ENCODE data around the gene ARHGEF10L.

ARHGEF10L gene

GRCh38 chr1:17633654-17634053, 94.2 kb downstream of the ARHGEF10L start:
- no peak overlapping the region for H3K9ac ChIP-seq (ENCODE audit: low read length)

DNA sequence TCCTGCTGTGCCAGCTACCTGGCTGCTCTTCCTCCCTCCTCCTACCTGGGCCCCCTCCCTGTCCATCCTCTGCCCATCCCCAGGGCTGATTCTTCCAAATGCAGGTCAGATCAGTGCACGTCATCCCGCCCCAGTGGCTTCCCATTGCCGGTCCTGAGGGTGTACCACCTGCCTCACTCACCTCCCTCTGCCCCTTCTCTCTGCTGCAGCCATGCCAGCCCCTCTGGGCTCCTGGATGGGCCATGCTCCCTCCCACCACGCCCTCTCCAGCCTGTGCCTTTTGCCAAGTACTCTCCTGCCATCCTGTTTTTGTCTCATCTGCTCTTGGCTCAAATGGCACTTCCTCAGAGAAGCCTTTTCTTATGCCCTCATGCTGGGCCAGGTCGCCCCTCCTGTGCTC, 95.8 kb downstream of the ARHGEF10L start:
- Histone ChIP-seq H3K9ac (ENCODE audit: low read length) (no peak overlapping the region), H3K27ac (ENCODE audit: low read depth, low read length) (no peak overlapping the region), H3K27me3 (ENCODE audit: control insufficient read depth, insufficient read depth, low read length) (no peaks in the 10 kb centered on the region), H3K4me3 (ENCODE audit: low read length) (no peak overlapping the region), H3K4me1 (ENCODE audit: control insufficient read depth, insufficient read depth, low read length) (no peaks in the 10 kb centered on the region), H3K36me3 (ENCODE audit: control insufficient read depth, insufficient read depth, low read length) (peaks cover 50% of the 10 kb centered on the region)

More at GRCh38 chr1:17633654-17634053, 94.2 kb downstream of the ARHGEF10L start:
- H3K27me3 ChIP-seq (ENCODE audit: control insufficient read depth, insufficient read depth, low read length), result no peaks in the 10 kb centered on the region
- no peak overlapping the region for H3K4me3 ChIP-seq (ENCODE audit: low read length)
- no peaks in the 10 kb centered on the region for H3K4me1 ChIP-seq (ENCODE audit: control insufficient read depth, insufficient read depth, low read length)
- H3K27ac ChIP-seq (ENCODE audit: low read depth, low read length), result no peak overlapping the region
- H3K36me3 ChIP-seq (ENCODE audit: control insufficient read depth, insufficient read depth, low read length), result peaks cover 46% of the 10 kb centered on the region

- H3K27me3 ChIP-seq (ENCODE audit: control insufficient read depth, insufficient read depth, low read length), result no peaks in the 10 kb centered on the region
- H3K36me3 ChIP-seq (ENCODE audit: control insufficient read depth, insufficient read depth, low read length), result peaks cover 51% of the 10 kb centered on the region
- no peak overlapping the region for H3K9ac ChIP-seq (ENCODE audit: low read length)
- H3K4me1 ChIP-seq (ENCODE audit: control insufficient read depth, insufficient read depth, low read length), result no peaks in the 10 kb centered on the region
- H3K4me3 ChIP-seq (ENCODE audit: low read length), result no peak overlapping the region
- H3K27ac ChIP-seq (ENCODE audit: low read depth, low read length), result no peak overlapping the region
These were observed 96.3 kb downstream of the ARHGEF10L start for GRCh38 chr1:17635811-17636210.

DNA sequence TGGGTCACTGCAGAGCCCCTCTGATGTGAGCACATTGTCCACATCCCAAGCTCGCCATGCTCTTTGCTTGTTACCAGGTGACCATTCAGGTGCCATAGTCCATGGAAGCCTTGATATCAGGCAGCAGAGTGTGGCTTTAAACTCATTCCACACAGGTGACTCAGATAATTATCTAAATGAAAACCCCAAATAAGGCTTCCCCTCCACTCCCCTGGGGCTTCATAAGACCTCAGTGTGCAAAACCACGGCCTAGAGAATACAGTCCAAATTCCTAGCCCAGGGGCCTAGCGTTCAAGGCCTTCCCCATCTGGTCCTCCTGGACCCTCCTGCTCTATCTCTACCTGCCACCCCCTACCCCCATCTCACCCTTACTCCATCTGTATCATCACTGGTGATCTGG, 97.1 kb downstream of the ARHGEF10L start:
- H3K27ac ChIP-seq (ENCODE audit: low read depth, low read length), result no peak overlapping the region
- no peaks in the 10 kb centered on the region for H3K4me1 ChIP-seq (ENCODE audit: control insufficient read depth, insufficient read depth, low read length)
- H3K36me3 ChIP-seq (ENCODE audit: control insufficient read depth, insufficient read depth, low read length), result peaks cover 48% of the 10 kb centered on the region
- H3K27me3 ChIP-seq (ENCODE audit: control insufficient read depth, insufficient read depth, low read length), result no peaks in the 10 kb centered on the region
- no peak overlapping the region for H3K9ac ChIP-seq (ENCODE audit: low read length)
- H3K4me3 ChIP-seq (ENCODE audit: low read length), result no peak overlapping the region

GRCh38 chr1:17637055-17637454, 97.6 kb downstream of the ARHGEF10L start:
- Histone ChIP-seq H3K27ac (ENCODE audit: low read depth, low read length) (no peak overlapping the region), H3K27me3 (ENCODE audit: control insufficient read depth, insufficient read depth, low read length) (no peaks in the 10 kb centered on the region), H3K36me3 (ENCODE audit: control insufficient read depth, insufficient read depth, low read length) (peaks cover 49% of the 10 kb centered on the region), H3K9ac (ENCODE audit: low read length) (no peak overlapping the region), H3K4me3 (ENCODE audit: low read length) (no peak overlapping the region), H3K4me1 (ENCODE audit: control insufficient read depth, insufficient read depth, low read length) (no peaks in the 10 kb centered on the region)

GRCh38 chr1:17639703-17640340, 100.3 kb downstream of the ARHGEF10L start:
- H3K9ac ChIP-seq (ENCODE audit: low read length), result no peak overlapping the region
- peaks cover 48% of the 10 kb centered on the region for H3K36me3 ChIP-seq (ENCODE audit: control insufficient read depth, insufficient read depth, low read length)
- H3K4me3 ChIP-seq (ENCODE audit: low read length), result no peak overlapping the region
- H3K4me1 ChIP-seq (ENCODE audit: control insufficient read depth, insufficient read depth, low read length), result no peaks in the 10 kb centered on the region
- H3K27ac ChIP-seq (ENCODE audit: low read depth, low read length), result no peak overlapping the region
- no peaks in the 10 kb centered on the region for H3K27me3 ChIP-seq (ENCODE audit: control insufficient read depth, insufficient read depth, low read length)

- H3K9ac ChIP-seq (ENCODE audit: low read length), result no peak overlapping the region
- no peaks in the 10 kb centered on the region for H3K4me1 ChIP-seq (ENCODE audit: control insufficient read depth, insufficient read depth, low read length)
- no peaks in the 10 kb centered on the region for H3K27me3 ChIP-seq (ENCODE audit: control insufficient read depth, insufficient read depth, low read length)
- no peak overlapping the region for H3K4me3 ChIP-seq (ENCODE audit: low read length)
- peaks cover 44% of the 10 kb centered on the region for H3K36me3 ChIP-seq (ENCODE audit: control insufficient read depth, insufficient read depth, low read length)
- no peak overlapping the region for H3K27ac ChIP-seq (ENCODE audit: low read depth, low read length)
These were observed 100.9 kb downstream of the ARHGEF10L start for GRCh38 chr1:17640393-17640792.

DNA sequence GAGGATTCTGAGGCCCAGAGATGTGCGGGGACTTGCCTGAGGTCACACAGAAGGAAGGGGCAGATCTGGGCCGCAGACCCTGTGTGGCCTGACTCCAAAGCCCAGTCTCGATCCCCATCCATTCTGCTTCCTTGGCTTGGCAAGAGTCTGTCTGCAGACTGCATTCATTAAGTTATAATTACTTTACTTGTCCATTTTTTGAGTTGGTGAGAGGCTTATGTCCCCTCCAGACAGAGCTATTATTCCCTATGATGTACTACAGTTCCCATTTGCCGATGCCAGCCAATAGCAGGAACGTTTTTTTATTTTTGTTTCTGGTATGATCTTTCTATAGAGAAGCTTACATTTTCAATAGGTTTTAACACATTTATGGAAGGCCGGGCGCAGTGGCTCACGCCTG, 101.5 kb downstream of the ARHGEF10L start:
- Histone ChIP-seq H3K27me3 (ENCODE audit: control insufficient read depth, insufficient read depth, low read length) (no peaks in the 10 kb centered on the region), H3K9ac (ENCODE audit: low read length) (no peak overlapping the region), H3K27ac (ENCODE audit: low read depth, low read length) (no peak overlapping the region), H3K4me3 (ENCODE audit: low read length) (no peak overlapping the region), H3K4me1 (ENCODE audit: control insufficient read depth, insufficient read depth, low read length) (no peaks in the 10 kb centered on the region), H3K36me3 (ENCODE audit: control insufficient read depth, insufficient read depth, low read length) (peaks cover 44% of the 10 kb centered on the region)

GRCh38 chr1:17642169-17642568, 102.7 kb downstream of the ARHGEF10L start:
- H3K4me1 ChIP-seq (ENCODE audit: control insufficient read depth, insufficient read depth, low read length), result no peaks in the 10 kb centered on the region
- no peak overlapping the region for H3K9ac ChIP-seq (ENCODE audit: low read length)
- H3K27me3 ChIP-seq (ENCODE audit: control insufficient read depth, insufficient read depth, low read length), result no peaks in the 10 kb centered on the region
- peaks cover 39% of the 10 kb centered on the region for H3K36me3 ChIP-seq (ENCODE audit: control insufficient read depth, insufficient read depth, low read length)
- no peak overlapping the region for H3K27ac ChIP-seq (ENCODE audit: low read depth, low read length)
- H3K4me3 ChIP-seq (ENCODE audit: low read length), result no peak overlapping the region

- H3K4me3 ChIP-seq (ENCODE audit: low read length), result no peak overlapping the region
- H3K4me1 ChIP-seq (ENCODE audit: control insufficient read depth, insufficient read depth, low read length), result no peaks in the 10 kb centered on the region
- no peaks in the 10 kb centered on the region for H3K27me3 ChIP-seq (ENCODE audit: control insufficient read depth, insufficient read depth, low read length)
- no peak overlapping the region for H3K27ac ChIP-seq (ENCODE audit: low read depth, low read length)
- peaks cover 34% of the 10 kb centered on the region for H3K36me3 ChIP-seq (ENCODE audit: control insufficient read depth, insufficient read depth, low read length)
- no peak overlapping the region for H3K9ac ChIP-seq (ENCODE audit: low read length)
These were observed 103.4 kb downstream of the ARHGEF10L start for GRCh38 chr1:17642943-17643342.

DNA sequence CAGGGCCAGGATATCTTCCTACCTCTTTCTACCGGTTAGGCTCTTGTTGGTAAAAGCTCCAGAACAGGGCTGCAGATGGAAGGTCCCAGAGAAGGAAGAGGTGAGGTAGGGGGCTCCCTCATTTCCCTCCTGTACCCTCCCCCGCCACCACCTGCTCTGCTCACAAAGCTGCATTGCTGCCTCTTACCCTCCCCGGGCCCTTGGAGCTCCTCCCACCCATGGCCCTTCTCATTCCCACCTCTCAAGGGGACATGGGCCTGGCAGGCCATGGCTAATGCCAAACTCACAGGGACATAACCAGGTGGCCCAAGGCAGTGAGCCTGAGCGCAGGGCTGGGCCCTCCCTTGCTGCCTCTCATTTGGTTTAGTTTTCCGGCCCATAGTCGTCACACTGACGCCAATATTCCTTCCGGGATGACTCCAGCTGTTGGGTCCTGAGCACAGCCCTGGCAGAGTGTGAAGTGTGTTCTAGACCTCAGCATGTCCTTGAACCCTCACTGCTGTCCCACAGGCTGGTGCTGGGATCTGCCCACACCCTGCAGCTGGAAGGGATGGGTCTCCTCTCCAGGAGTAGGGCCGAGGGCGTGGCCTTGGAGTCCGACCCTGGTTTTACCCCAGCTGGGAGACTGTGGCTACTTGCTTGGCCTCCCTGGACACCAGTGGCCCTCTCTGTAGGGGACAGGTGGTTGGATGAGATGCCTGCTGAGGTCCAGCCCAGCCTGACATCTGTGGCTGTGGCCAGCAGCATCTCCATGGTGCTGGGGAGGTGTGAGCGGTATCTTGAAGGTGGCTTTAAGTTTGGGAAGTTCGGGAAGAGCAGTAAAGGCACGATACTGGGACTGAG, 104.6 kb downstream of the ARHGEF10L start:
- Histone ChIP-seq H3K27me3 (ENCODE audit: control insufficient read depth, insufficient read depth, low read length) (no peaks in the 10 kb centered on the region), H3K4me3 (ENCODE audit: low read length) (no peak overlapping the region), H3K9ac (ENCODE audit: low read length) (no peak overlapping the region), H3K36me3 (ENCODE audit: control insufficient read depth, insufficient read depth, low read length) (peaks cover 29% of the 10 kb centered on the region), H3K27ac (ENCODE audit: low read depth, low read length) (no peak overlapping the region), H3K4me1 (ENCODE audit: control insufficient read depth, insufficient read depth, low read length) (no peaks in the 10 kb centered on the region)

DNA sequence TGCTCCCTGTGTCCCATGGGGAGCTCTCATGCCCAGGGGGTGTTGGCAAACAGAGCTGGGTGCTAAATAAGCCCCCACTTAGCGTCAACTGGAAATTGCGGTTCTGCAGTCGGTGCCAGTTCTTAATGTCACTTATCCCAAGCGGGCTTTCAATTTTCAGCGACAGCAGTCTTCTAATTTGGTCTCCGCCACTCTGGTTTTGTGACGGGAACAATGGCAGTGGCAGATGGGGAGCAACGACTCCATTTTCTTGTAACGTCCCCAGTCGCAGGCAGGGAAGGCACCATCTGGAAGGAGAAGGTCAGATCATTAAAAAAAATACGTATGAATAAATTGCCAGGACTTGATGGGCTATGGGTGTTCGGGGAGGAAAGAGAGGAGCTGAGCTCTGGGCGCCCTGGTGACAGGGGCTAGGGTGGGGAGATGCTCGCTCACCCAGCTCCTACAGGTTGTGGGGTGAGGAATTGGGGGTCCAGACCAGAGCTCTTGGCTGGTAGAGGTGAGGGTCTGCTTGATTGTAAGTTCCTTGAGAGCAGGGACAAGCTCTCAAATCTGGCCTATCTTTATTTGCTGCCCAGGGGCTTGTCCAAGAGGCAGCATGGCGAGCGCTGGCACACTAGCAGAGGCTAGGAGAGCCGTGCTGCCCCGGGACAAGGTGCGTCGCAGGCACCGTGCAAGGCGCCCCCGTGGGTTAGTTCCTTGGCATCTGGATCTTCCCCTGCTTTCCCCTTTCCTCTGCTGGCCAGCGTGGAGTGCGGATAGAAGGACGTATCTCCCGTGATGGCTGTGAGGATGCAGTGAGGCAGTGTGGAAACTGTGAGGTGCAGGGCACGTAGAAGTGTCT, 105.8 kb downstream of the ARHGEF10L start:
- Histone ChIP-seq H3K9ac (ENCODE audit: low read length) (no peak overlapping the region), H3K27ac (ENCODE audit: low read depth, low read length) (no peak overlapping the region), H3K36me3 (ENCODE audit: control insufficient read depth, insufficient read depth, low read length) (peaks cover 30% of the 10 kb centered on the region), H3K4me3 (ENCODE audit: low read length) (no peak overlapping the region), H3K27me3 (ENCODE audit: control insufficient read depth, insufficient read depth, low read length) (no peaks in the 10 kb centered on the region), H3K4me1 (ENCODE audit: control insufficient read depth, insufficient read depth, low read length) (no peaks in the 10 kb centered on the region)
